ENCODE data around the gene LRP1B.
A peak's percentile ranks its signal among the peaks of the same experiment; 100 is the strongest.

Gene LRP1B

GRCh38 chr2:141524777-141525176 lies 606.0 kb downstream of the LRP1B start:
- no peak overlapping the region for H3K27ac Mint-ChIP-seq
- ATAC-seq (no peak), DNase-seq (ENCODE audit: low spot score in 2 of 2) (no peak)
- no peaks in the 10 kb centered on the region for H3K36me3 Mint-ChIP-seq
- peaks cover 13% of the 10 kb centered on the region for H3K9me3 Mint-ChIP-seq
- H3K4me1 Mint-ChIP-seq, result no peaks in the 10 kb centered on the region
- H3K4me3 Mint-ChIP-seq, result no peak overlapping the region

DNA sequence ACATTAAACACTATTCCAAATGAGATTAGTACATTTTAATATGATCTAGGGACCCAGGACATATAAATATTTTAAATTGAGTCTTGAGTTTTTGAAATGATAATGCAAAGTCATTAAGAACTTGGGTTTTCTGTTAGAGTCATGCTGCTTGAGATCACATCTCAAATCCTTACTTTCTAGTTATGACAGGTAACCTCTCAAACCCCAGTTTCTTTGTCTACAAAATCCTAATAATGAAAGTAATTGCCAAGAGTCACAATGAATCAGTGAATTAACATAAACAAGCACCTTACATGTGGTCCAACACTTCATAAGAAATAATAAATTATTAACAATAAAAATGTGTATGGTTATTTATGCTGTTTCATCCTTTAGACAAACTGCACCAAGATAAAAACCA lies 607.6 kb downstream of the LRP1B start:
- no peaks in the 10 kb centered on the region for H3K4me1 Mint-ChIP-seq

GRCh38 chr2:141522702-141523101 lies 608.1 kb downstream of the LRP1B start:
- no peak overlapping the region for H3K4me3 Mint-ChIP-seq
- no peaks in the 10 kb centered on the region for H3K36me3 Mint-ChIP-seq
- H3K9me3 Mint-ChIP-seq, result peaks cover 13% of the 10 kb centered on the region
- ATAC-seq (no peak), DNase-seq (ENCODE audit: low spot score in 2 of 2) (no peak)
- H3K27ac Mint-ChIP-seq, result no peak overlapping the region
- no peaks in the 10 kb centered on the region for H3K4me1 Mint-ChIP-seq

More for the DNA sequence above, 607.6 kb downstream of the LRP1B start:
- Mint-ChIP-seq H3K4me3 (no peak overlapping the region), H3K27ac (no peak overlapping the region), H3K36me3 (no peaks in the 10 kb centered on the region), H3K9me3 (peaks cover 13% of the 10 kb centered on the region)
- DNase-seq (ENCODE audit: low spot score in 2 of 2) (no peak), ATAC-seq (no peak)

- Mint-ChIP-seq H3K9me3 (peaks cover 12% of the 10 kb centered on the region), H3K36me3 (no peaks in the 10 kb centered on the region), H3K27ac (no peak overlapping the region), H3K4me3 (no peak overlapping the region), H3K4me1 (no peaks in the 10 kb centered on the region)
- ATAC-seq (no peak), DNase-seq (ENCODE audit: low spot score in 2 of 2) (no peak)
Observed at GRCh38 chr2:141522048-141522447, 608.8 kb downstream of the LRP1B start.

DNA sequence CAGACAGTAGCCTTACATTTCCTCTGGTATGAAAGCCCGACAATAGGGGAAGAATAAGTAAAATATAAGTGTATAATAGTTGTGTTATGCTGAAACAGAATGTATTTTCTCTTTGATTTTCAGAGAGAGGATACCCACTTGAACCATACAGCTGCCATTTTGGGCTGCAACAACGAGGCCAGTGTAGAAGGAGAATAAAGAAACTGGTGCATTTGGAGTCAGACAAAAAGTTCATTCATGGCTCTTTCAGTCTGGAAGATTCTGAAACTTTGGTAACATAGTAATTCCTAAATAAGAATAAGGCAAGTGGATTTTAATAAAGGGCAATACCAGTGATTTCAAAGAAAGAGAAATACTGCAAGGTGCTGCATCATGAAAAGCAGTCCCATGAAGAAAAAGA lies 610.9 kb downstream of the LRP1B start:
- no peaks in the 10 kb centered on the region for H3K4me1 Mint-ChIP-seq
- no peaks in the 10 kb centered on the region for H3K36me3 Mint-ChIP-seq
- DNase-seq (ENCODE audit: low spot score in 2 of 2) (no peak), ATAC-seq (no peak)
- no peak overlapping the region for H3K4me3 Mint-ChIP-seq
- no peak overlapping the region for H3K27ac Mint-ChIP-seq
- peaks cover 12% of the 10 kb centered on the region for H3K9me3 Mint-ChIP-seq

- H3K9me3 Mint-ChIP-seq, result peaks cover 14% of the 10 kb centered on the region
- no peaks in the 10 kb centered on the region for H3K4me1 Mint-ChIP-seq
- no peak overlapping the region for H3K27ac Mint-ChIP-seq
- ATAC-seq (no peak), DNase-seq (ENCODE audit: low spot score in 2 of 2) (no peak)
- H3K36me3 Mint-ChIP-seq, result no peaks in the 10 kb centered on the region
- no peak overlapping the region for H3K4me3 Mint-ChIP-seq
Observed at GRCh38 chr2:141517852-141518421, 612.9 kb downstream of the LRP1B start.

GRCh38 chr2:141517180-141517851 lies 613.5 kb downstream of the LRP1B start:
- no peaks in the 10 kb centered on the region for H3K4me1 Mint-ChIP-seq
- no peaks in the 10 kb centered on the region for H3K36me3 Mint-ChIP-seq
- no peak overlapping the region for H3K4me3 Mint-ChIP-seq
- H3K27ac Mint-ChIP-seq, result no peak overlapping the region
- DNase-seq (ENCODE audit: low spot score in 2 of 2) (no peak), ATAC-seq (no peak)
- H3K9me3 Mint-ChIP-seq, result peaks cover 13% of the 10 kb centered on the region

DNA sequence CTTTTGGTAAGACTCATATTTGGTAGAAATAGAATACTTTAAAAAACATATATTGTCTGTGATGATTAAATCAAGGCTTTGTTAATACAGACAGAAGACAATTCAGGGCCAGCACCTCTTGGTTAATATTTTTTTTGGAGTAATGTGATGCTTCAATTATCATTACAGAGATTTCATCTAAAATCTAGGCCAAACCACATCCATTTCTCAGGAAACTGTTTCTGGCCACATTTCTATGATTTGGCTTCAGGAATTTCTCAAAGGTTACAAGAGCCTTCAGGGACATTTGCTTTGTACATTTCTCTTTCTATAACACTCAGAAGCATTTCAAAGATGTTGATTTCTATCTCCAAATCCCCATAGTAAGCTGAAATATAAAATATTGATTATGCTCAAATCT lies 614.9 kb downstream of the LRP1B start:
- Mint-ChIP-seq H3K9me3 (peaks cover 14% of the 10 kb centered on the region), H3K4me1 (no peaks in the 10 kb centered on the region), H3K27ac (no peak overlapping the region), H3K4me3 (no peak overlapping the region), H3K36me3 (no peaks in the 10 kb centered on the region)
- no peak for DNase-seq (ENCODE audit: low spot score in 2 of 2)
- no peak for ATAC-seq

DNA sequence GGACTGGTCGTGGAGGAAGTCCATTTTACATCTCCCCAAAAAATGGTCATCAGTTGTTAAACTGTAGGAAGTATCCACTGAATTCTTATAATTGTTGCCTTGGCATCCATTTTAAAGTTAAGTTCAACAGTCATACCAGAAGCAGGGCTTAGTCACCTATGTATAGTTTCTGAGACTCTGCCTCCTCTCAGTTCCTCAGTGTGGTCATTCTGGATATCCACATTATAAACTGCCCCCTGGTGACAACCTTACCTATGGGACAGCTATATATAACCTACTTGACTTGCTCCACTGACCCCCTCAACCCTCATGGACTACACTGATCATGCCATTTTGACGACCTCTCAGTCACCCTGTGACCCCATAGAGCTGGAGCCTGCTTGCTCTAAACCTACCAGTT lies 617.0 kb downstream of the LRP1B start:
- peak; percentile 57 for ATAC-seq

GRCh38 chr2:141508806-141509595 lies 621.8 kb downstream of the LRP1B start:
- H3K27ac Mint-ChIP-seq, result no peak overlapping the region
- no peak for DNase-seq (ENCODE audit: low spot score in 2 of 2)
- no peaks in the 10 kb centered on the region for H3K4me1 Mint-ChIP-seq
- peaks cover 8% of the 10 kb centered on the region for H3K9me3 Mint-ChIP-seq
- ATAC-seq, result no peak
- no peaks in the 10 kb centered on the region for H3K36me3 Mint-ChIP-seq
- H3K4me3 Mint-ChIP-seq, result no peak overlapping the region

More for the DNA sequence above, 617.0 kb downstream of the LRP1B start:
- Mint-ChIP-seq H3K9me3 (peaks cover 15% of the 10 kb centered on the region), H3K36me3 (no peaks in the 10 kb centered on the region), H3K4me3 (no peak overlapping the region), H3K27ac (no peak overlapping the region), H3K4me1 (no peaks in the 10 kb centered on the region)
- no peak for DNase-seq (ENCODE audit: low spot score in 2 of 2)

- no peak overlapping the region for H3K27ac Mint-ChIP-seq
- DNase-seq (ENCODE audit: low spot score in 2 of 2) (no peak), ATAC-seq (no peak)
- no peaks in the 10 kb centered on the region for H3K4me1 Mint-ChIP-seq
- H3K36me3 Mint-ChIP-seq, result no peaks in the 10 kb centered on the region
- peaks cover 11% of the 10 kb centered on the region for H3K9me3 Mint-ChIP-seq
- no peak overlapping the region for H3K4me3 Mint-ChIP-seq
Observed at GRCh38 chr2:141508086-141508752, 622.6 kb downstream of the LRP1B start.

DNA sequence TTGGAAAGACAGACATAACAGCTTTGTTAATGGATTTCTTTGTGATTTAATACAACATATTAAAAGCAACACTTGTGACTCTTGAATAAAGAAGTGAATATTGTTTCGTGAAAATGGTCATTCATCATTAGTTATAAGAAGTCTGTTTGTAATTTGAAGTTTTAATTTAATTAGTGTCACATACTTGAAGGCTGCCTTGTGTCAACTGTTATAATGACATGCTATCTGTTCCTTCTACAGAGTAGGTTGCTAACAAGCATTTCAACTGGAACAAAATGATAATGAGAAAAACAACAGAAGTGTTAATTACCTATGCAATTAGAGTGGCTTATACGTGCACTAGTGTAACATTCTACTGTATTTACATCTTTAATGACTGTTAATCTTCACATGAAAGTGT lies 624.7 kb downstream of the LRP1B start:
- no peak overlapping the region for H3K4me3 Mint-ChIP-seq

GRCh38 chr2:141501752-141502151 lies 629.1 kb downstream of the LRP1B start:
- peaks cover 9% of the 10 kb centered on the region for H3K9me3 Mint-ChIP-seq
- H3K27ac Mint-ChIP-seq, result no peak overlapping the region
- ATAC-seq, result no peak

More for the DNA sequence above, 624.7 kb downstream of the LRP1B start:
- H3K9me3 Mint-ChIP-seq, result peaks cover 8% of the 10 kb centered on the region
- H3K36me3 Mint-ChIP-seq, result no peaks in the 10 kb centered on the region
- DNase-seq (ENCODE audit: low spot score in 2 of 2) (no peak), ATAC-seq (no peak)
- H3K27ac Mint-ChIP-seq, result no peak overlapping the region
- H3K4me1 Mint-ChIP-seq, result no peaks in the 10 kb centered on the region

GRCh38 chr2:141499123-141499522 lies 631.7 kb downstream of the LRP1B start:
- DNase-seq (ENCODE audit: low spot score in 2 of 2) (no peak), ATAC-seq (no peak)
- Mint-ChIP-seq H3K4me3 (no peak overlapping the region), H3K9me3 (peaks cover 9% of the 10 kb centered on the region), H3K27ac (no peak overlapping the region), H3K4me1 (no peaks in the 10 kb centered on the region), H3K36me3 (no peaks in the 10 kb centered on the region)

More at GRCh38 chr2:141501752-141502151, 629.1 kb downstream of the LRP1B start:
- Mint-ChIP-seq H3K36me3 (no peaks in the 10 kb centered on the region), H3K4me1 (no peaks in the 10 kb centered on the region), H3K4me3 (no peak overlapping the region)
- no peak for DNase-seq (ENCODE audit: low spot score in 2 of 2)

DNA sequence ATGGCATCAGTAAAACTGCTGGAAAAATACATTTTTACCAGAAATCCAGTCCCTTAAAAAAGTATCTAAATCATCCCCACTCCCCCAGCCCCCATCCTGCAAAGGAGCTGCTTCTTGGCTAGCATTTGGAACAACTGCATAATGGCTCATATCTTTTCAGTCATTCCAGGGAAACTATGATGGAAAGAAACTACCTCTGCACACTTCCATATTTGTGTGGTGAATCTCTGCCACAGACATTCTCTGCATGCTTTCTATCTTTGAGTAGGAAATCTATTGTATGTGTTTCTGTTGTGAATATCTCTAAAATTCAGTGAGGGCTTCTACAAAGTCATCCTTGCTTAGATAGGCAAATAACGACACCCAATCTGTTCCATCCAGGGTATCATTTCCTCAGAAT lies 632.3 kb downstream of the LRP1B start:
- Mint-ChIP-seq H3K4me1 (no peaks in the 10 kb centered on the region), H3K9me3 (peaks cover 9% of the 10 kb centered on the region), H3K27ac (no peak overlapping the region), H3K4me3 (no peak overlapping the region), H3K36me3 (no peaks in the 10 kb centered on the region)
- DNase-seq (ENCODE audit: low spot score in 2 of 2) (no peak), ATAC-seq (no peak)

Measured in stimulated activated effector memory CD8-positive, alpha-beta T cell treated with anti-CD3 and anti-CD28 coated beads, Interleukin-12 subunit alpha, Interleukin-12 subunit beta, amount 100 ng/mL, for 72 hours (primary cell).